SK-N-SH (cell line): ENCODE data around the gene MAN2A2. TPM values are rescaled to one million over a fixed set of nuclear protein-coding genes. Genes with fewer than 3 reads are reported as not detected.

Source experiments
- CTCF ChIA-PET: fragments of 300-600, 350-600 bp; formaldehyde crosslinking; extraction: SDS; loops from one replicate; lab custom pipeline; 2021; lab: Yijun Ruan, JAX
- POLR2A ChIA-PET: fragments of 350-600 bp; sonication (Branson Sonifier 250); formaldehyde crosslinking; extraction: SDS; loops from one replicate; lab custom pipeline; 2020; ENCODE audit warnings: antibody characterized with exemption, inconsistent platforms; lab: Yijun Ruan, JAX
- DNase-seq: peaks from one replicate; pipeline ENCODE4 v3.0.0; 2012
- H2AFZ ChIP-seq: fragments of 200-600 bp; sonication (generic); 2 replicates; pipeline ENCODE4 v1.8.1; 2016; ENCODE audit warnings: antibody characterized with exemption, mild to moderate bottlenecking, low read depth
- H3F3A ChIP-seq: fragments of 200-600 bp; sonication (generic); replicated peaks from 2 replicates; pipeline ENCODE3; 2016; ENCODE audit warnings: antibody characterized with exemption, mild to moderate bottlenecking; ENCODE audit not compliant: insufficient read depth
- H3K27ac ChIP-seq, 2 experiments: fragments of 200-500 bp in 1 of 2; fragments of 200-600 bp in 1 of 2; sonication (Bioruptor generic) in 1 of 2; sonication (generic), shearing (Covaris generic) in 1 of 2; 2 replicates each; pipeline versions ENCODE4 v1.5.1 to v1.6.1; 2014 to 2016; ENCODE audit warnings: low read depth in 2 of 2, inconsistent platforms in 1 of 2, low read length in 1 of 2, mild to moderate bottlenecking in 1 of 2, mixed read lengths in 1 of 2
- H3K27me3 ChIP-seq: fragments of 200-600 bp; sonication (generic), shearing (Covaris generic); 2 replicates; pipeline ENCODE4 v1.6.1; 2016; ENCODE audit warnings: mixed run types; ENCODE audit not compliant: insufficient read depth
- H3K36me3 ChIP-seq, 2 experiments: fragments of 200-500 bp in 1 of 2; fragments of 200-600 bp in 1 of 2; sonication (Bioruptor generic) in 1 of 2; sonication (generic) in 1 of 2; replicated peaks in 1 of 2; 2 replicates each; pipeline versions ENCODE3 to v1.5.1; 2014 to 2016; ENCODE audit warnings: low read length in 1 of 2, mild to moderate bottlenecking in 1 of 2; ENCODE audit not compliant: insufficient read depth in 2 of 2, control insufficient read depth in 1 of 2
- H3K4me1 ChIP-seq, 2 experiments: fragments of 200-500 bp in 1 of 2; fragments of 200-600 bp in 1 of 2; sonication (Bioruptor generic) in 1 of 2; sonication (generic), shearing (Covaris generic) in 1 of 2; 2 replicates each; pipeline versions ENCODE4 v1.5.1 to v1.6.1; 2014 to 2016; ENCODE audit warnings: low read depth in 1 of 2, low read length in 1 of 2, mixed run types in 1 of 2; ENCODE audit not compliant: insufficient read depth in 2 of 2, control insufficient read depth in 1 of 2
- H3K4me2 ChIP-seq: fragments of 200-600 bp; sonication (generic), shearing (Covaris generic); 2 replicates; pipeline ENCODE4 v1.6.1; 2017; ENCODE audit warnings: mixed run types
- H3K4me3 ChIP-seq, 2 experiments: fragments of 200-500 bp in 1 of 2; fragments of 200-600 bp in 1 of 2; sonication (Bioruptor generic) in 1 of 2; sonication (generic), shearing (Covaris generic) in 1 of 2; 2 replicates each; pipeline versions ENCODE4 v1.5.1 to v1.8.1; 2014 to 2016; ENCODE audit warnings: low read depth in 2 of 2, inconsistent platforms in 1 of 2, low read length in 1 of 2, mild to moderate bottlenecking in 1 of 2, mixed read lengths in 1 of 2, moderate library complexity in 1 of 2
- H3K79me2 ChIP-seq: fragments of 200-600 bp; sonication (generic); 2 replicates; pipeline ENCODE4 v1.8.1; 2017; ENCODE audit warnings: mild to moderate bottlenecking; ENCODE audit not compliant: insufficient read depth
- H3K9ac ChIP-seq: fragments of 200-600 bp; sonication (generic); 2 replicates; pipeline ENCODE4 v1.6.1; 2017; ENCODE audit warnings: mixed run types
- H3K9me2 ChIP-seq: fragments of 200-600 bp; sonication (generic); 2 replicates; pipeline ENCODE4 v1.6.1; 2017; ENCODE audit warnings: mixed run types
- H3K9me3 ChIP-seq: fragments of 200-600 bp; sonication (generic); 2 replicates; pipeline ENCODE4 v1.6.1; 2017; ENCODE audit warnings: mixed run types, mild to moderate bottlenecking, moderate library complexity
- H4K20me1 ChIP-seq: fragments of 200-600 bp; sonication (generic); 2 replicates; pipeline ENCODE4 v1.6.1; 2017; ENCODE audit warnings: mild to moderate bottlenecking, mixed run types; ENCODE audit not compliant: insufficient read depth
- CHD2 ChIP-seq: fragments of 150-350 bp; IDR thresholded peaks from 2 replicates; pipeline ENCODE4 v1.6.1; 2018; ENCODE audit warnings: low read length; ENCODE audit not compliant: partially characterized antibody
- ELF1 ChIP-seq: IDR thresholded peaks from 2 replicates; pipeline ENCODE4 v1.4.0; 2012
- EP300 ChIP-seq, 2 experiments: IDR thresholded peaks; 2 replicates each; pipeline versions ENCODE4 v1.4.0 to v1.6.1; 2012; ENCODE audit warnings: borderline replicate concordance in 1 of 2, low read depth in 1 of 2, low read length in 1 of 2
- EZH2phosphoT487 ChIP-seq: fragments of 200-600 bp; sonication (generic); IDR thresholded peaks from 2 replicates; pipeline ENCODE4 v1.6.1; 2017; ENCODE audit warnings: low read depth, mixed run types, mild to moderate bottlenecking, antibody characterized with exemption, moderate library complexity, borderline replicate concordance
- GATA2 ChIP-seq: sonication (generic); formaldehyde crosslinking; IDR thresholded peaks from 2 replicates; pipeline ENCODE4 v1.5.0; 2020; ENCODE audit warnings: mild to moderate bottlenecking, missing genetic modification reagents
- MEF2A ChIP-seq: IDR thresholded peaks from 2 replicates; pipeline ENCODE4 v1.4.0; 2012; ENCODE audit warnings: low read depth, borderline replicate concordance
- MXI1 ChIP-seq: IDR thresholded peaks from 2 replicates; pipeline ENCODE4 v1.6.1; 2012; ENCODE audit warnings: mild to moderate bottlenecking, low read depth, low read length, improper control_type of control experiment
- NFIC ChIP-seq: IDR thresholded peaks from 2 replicates; pipeline ENCODE4 v1.4.0; 2012; ENCODE audit warnings: borderline replicate concordance
- RFX5 ChIP-seq: IDR thresholded peaks from 2 replicates; pipeline ENCODE4 v1.6.1; 2012; ENCODE audit warnings: mild to moderate bottlenecking, improper control_type of control experiment, low read length
- RXRA ChIP-seq: IDR thresholded peaks from 2 replicates; pipeline ENCODE4 v1.4.0; 2012; ENCODE audit warnings: low read depth, mild to moderate bottlenecking, borderline replicate concordance
- SIN3A ChIP-seq: IDR thresholded peaks from 2 replicates; pipeline ENCODE4 v1.6.1; 2012; ENCODE audit warnings: low read depth, mild to moderate bottlenecking, low read length, moderate library complexity, borderline replicate concordance
- SMC3 ChIP-seq: IDR thresholded peaks from 2 replicates; pipeline ENCODE4 v1.6.1; 2012; ENCODE audit warnings: low read depth, low read length, improper control_type of control experiment
- TCF12 ChIP-seq: IDR thresholded peaks from 2 replicates; pipeline ENCODE4 v1.4.0; 2012
- TEAD4 ChIP-seq: IDR thresholded peaks from 2 replicates; pipeline ENCODE4 v1.4.0; 2012; ENCODE audit warnings: mild to moderate bottlenecking, borderline replicate concordance; ENCODE audit not compliant: insufficient read depth
- YY1 ChIP-seq: IDR thresholded peaks from 2 replicates; pipeline ENCODE4 v1.4.0; 2012; ENCODE audit warnings: low read depth, mild to moderate bottlenecking
- WGBS: methylation state at CpG from one replicate; pipeline ENCODE4 v1.1.6; 2017; ENCODE audit warnings: low lambda C conversion rate; 5-methylcytosine and 5-hydroxymethylcytosine counted together
- polyA plus RNA-seq, 3 experiments: library from polyadenylated mRNA; depleted of rRNA; stranded (reverse); fragments of >200 nt; gene quantifications; 2 replicates each; pipeline ENCODE4 v1.2.3, GENCODE V29; 2012
- TF ChIP-seq, protein P1 (sequence below): fragments of 150-350 bp; IDR thresholded peaks from 2 replicates; pipeline ENCODE4 v1.6.1; 2016; ENCODE audit warnings: mild to moderate bottlenecking, low read depth, low read length
- TF ChIP-seq, protein P2 (sequence below): fragments of 150-350 bp; IDR thresholded peaks from 2 replicates; pipeline ENCODE4 v1.6.1; 2017; ENCODE audit warnings: antibody characterized with exemption, low read length, low read depth, borderline replicate concordance

The MAN2A2 gene
- polyA plus RNA-seq, 1 of the 3 experiments (the other 2 are of a cell fraction): 35.0 TPM

DNA sequence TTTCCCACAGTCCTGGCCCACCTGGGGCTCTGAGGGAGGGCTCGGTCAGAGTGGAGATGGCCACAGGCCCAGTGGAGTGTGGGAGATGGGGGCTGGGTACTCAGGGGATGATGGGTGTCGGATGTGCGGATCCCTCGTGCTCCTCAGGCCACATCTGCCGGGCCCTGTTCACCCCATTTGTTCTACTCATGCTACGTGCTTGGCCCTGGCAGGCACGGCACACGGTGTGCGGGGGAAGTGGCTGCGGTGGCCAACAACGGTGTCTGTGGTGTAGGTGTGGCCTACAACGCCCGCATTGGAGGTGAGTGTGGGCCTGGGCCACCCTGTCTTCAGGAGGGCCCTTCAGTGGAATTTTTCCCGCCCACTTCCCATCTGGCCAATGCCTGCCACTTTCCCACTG, 25.8 kb upstream of the MAN2A2 start:
- CTCF ChIA-PET: no interaction called here

DNA sequence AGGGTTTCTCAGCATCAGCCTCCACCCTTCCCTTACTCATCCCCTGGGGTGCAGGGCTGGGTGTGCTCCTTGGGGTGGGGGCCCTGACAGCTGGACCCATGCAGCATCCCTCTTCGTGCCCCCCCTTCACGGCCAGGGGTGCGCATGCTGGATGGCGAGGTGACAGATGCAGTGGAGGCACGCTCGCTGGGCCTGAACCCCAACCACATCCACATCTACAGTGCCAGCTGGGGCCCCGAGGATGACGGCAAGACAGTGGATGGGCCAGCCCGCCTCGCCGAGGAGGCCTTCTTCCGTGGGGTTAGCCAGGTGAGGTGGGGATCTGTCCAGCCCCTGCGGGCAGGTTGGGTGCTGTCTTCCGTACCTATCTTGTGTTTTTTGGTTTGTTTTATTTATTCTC, 25.1 kb upstream of the MAN2A2 start:
- CTCF ChIA-PET: no interaction called here
- H3K79me2 ChIP-seq: peaks cover 39% of the 10 kb centered on the region
- no peaks in the 10 kb centered on the region for H3K9me3 ChIP-seq
- no peak overlapping the region for H3K9ac ChIP-seq
- no peaks in the 10 kb centered on the region for H3K27me3 ChIP-seq
- no peak overlapping the region for H3K27ac ChIP-seq
- H3K4me3 ChIP-seq: no peak overlapping the region
- H4K20me1 ChIP-seq: peaks cover 14% of the 10 kb centered on the region; the same call in 1 of the 2 replicates
- POLR2A ChIA-PET: no interaction called here
- no peaks in the 10 kb centered on the region for H3K9me2 ChIP-seq
- peaks cover 14% of the 10 kb centered on the region in 2 experiments; a peak in 2 of 4 replicates for H3K4me1 ChIP-seq
- 95% methylated on average over 14 of the region's 14 CpGs for WGBS
- no peak for DNase-seq
- peaks cover 13 to 62% of the 10 kb centered on the region in 2 experiments for H3K36me3 ChIP-seq
- H2AFZ ChIP-seq: no peak overlapping the region
- no peak for TF ChIP-seq EP300 (IDR thresholded peaks at IDR 0.05; ENCODE audit: borderline replicate concordance in 1 of 2, low read depth in 1 of 2, low read length in 1 of 2)
- H3K4me2 ChIP-seq: no peak overlapping the region
- peaks cover 4% of the 10 kb centered on the region for H3F3A ChIP-seq

More for the DNA sequence above, 25.8 kb upstream of the MAN2A2 start:
- DNase-seq: no peak
- Histone ChIP-seq H3K4me2 (no peak overlapping the region), H3K36me3 (peaks cover 13 to 61% of the 10 kb centered on the region in 2 experiments), H3K9ac (no peak overlapping the region), H3K9me2 (no peaks in the 10 kb centered on the region), H3K27me3 (no peaks in the 10 kb centered on the region), H3K79me2 (peaks cover 46% of the 10 kb centered on the region), H3F3A (peaks cover 4% of the 10 kb centered on the region), H2AFZ (no peak overlapping the region), H3K9me3 (no peaks in the 10 kb centered on the region), H4K20me1 (peaks cover 14% of the 10 kb centered on the region; the same call in 1 of the 2 replicates), H3K4me1 (peaks cover 17 to 18% of the 10 kb centered on the region in 2 experiments; a peak in 2 of 4 replicates), H3K27ac (no peak overlapping the region), H3K4me3 (no peak overlapping the region)
- TF ChIP-seq MEF2A (no peak), RFX5 (no peak), EZH2phosphoT487 (no peak), SIN3A (no peak), TCF12 (no peak), YY1 (no peak), NFIC (no peak), ELF1 (no peak), SMC3 (no peak), RXRA (no peak), TEAD4 (no peak), CHD2 (no peak), MXI1 (no peak), GATA2 (CRISPR knock-in tag) (no peak)
- TF ChIP-seq, protein P1, sequence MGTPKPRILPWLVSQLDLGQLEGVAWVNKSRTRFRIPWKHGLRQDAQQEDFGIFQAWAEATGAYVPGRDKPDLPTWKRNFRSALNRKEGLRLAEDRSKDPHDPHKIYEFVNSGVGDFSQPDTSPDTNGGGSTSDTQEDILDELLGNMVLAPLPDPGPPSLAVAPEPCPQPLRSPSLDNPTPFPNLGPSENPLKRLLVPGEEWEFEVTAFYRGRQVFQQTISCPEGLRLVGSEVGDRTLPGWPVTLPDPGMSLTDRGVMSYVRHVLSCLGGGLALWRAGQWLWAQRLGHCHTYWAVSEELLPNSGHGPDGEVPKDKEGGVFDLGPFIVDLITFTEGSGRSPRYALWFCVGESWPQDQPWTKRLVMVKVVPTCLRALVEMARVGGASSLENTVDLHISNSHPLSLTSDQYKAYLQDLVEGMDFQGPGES: no peak
- TF ChIP-seq, protein P2, sequence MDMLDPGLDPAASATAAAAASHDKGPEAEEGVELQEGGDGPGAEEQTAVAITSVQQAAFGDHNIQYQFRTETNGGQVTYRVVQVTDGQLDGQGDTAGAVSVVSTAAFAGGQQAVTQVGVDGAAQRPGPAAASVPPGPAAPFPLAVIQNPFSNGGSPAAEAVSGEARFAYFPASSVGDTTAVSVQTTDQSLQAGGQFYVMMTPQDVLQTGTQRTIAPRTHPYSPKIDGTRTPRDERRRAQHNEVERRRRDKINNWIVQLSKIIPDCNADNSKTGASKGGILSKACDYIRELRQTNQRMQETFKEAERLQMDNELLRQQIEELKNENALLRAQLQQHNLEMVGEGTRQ: no peak
- POLR2A ChIA-PET: no interaction called here
- 100% methylated on average over 7 of the region's 14 CpGs for WGBS
